ENCODE measurements around the gene PDE10A.

GRCh38 chr6:165634101-165634880, 28.8 kb downstream of the PDE10A start:
- TF ChIP-seq EZH2 (IDR thresholded peaks at IDR 0.05; ENCODE audit: low read length, unreplicated experiment), result no peak
- TF ChIP-seq CTCF (conservative IDR thresholded peaks at IDR 0.05; ENCODE audit: low read depth, low read length), result no peak

Measured in PC-3 (cell line).